Fibroblast of upper back skin (primary cell): ENCODE data around the gene TTC32.

ENCODE experiments used
- DNase-seq: peaks from one replicate; pipeline ENCODE4 v3.0.0-alpha.2; 2013

The TTC32 gene

GRCh38 chr2:19848029-19848750 lies 53.6 kb downstream of the TTC32 start:
- DNase-seq, result no peak

GRCh38 chr2:19847486-19847885 lies 54.3 kb downstream of the TTC32 start:
- no peak for DNase-seq
